HG03280 (cell line): ENCODE results near the gene SART3.
A peak's percentile ranks its signal among the peaks of the same experiment; 100 is the strongest.

ENCODE experiments used
- ATAC-seq: cut with Tn5 transposase; IDR thresholded peaks from one replicate; pipeline ENCODE4 v1.9.1; 2021; ENCODE audit warnings: mild to moderate bottlenecking, moderate library complexity; ENCODE audit not compliant: unreplicated experiment

The SART3 gene

DNA sequence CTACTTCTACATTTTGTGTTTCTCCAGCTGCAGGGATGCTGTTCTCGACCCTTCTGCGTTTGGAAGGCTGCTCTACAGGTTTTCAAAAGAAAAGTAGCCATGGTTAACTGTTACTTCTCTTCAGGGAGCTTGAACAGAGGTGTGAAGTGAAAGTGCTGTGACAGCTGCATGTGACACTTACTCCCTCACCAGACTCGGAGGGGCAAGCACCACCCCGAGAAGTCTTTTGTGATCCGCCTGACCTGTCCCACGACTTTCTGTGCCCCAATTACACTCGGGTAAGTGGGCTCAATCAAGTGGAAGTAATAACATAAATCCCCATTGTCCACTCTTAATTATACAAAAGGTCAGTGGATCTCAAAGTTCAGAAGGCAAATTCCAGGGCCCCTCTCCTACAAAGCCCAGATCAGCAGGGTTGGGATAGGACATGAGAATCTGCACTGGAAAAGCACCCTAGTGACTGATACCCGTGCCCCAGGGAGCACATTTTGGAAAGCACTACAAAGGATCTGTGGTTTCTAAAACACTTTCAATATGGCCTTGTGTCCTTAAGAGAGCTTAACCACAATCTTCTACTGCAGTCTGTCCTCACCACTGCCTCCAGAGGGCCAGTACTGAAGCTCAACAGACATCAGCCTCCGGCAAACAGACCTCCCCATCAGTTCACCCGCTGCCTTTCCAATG, 34.3 kb downstream of the SART3 start:
- ATAC-seq, result no peak

- no peak for ATAC-seq
Measured at GRCh38 chr12:108525681-108526080, 35.3 kb downstream of the SART3 start.

DNA sequence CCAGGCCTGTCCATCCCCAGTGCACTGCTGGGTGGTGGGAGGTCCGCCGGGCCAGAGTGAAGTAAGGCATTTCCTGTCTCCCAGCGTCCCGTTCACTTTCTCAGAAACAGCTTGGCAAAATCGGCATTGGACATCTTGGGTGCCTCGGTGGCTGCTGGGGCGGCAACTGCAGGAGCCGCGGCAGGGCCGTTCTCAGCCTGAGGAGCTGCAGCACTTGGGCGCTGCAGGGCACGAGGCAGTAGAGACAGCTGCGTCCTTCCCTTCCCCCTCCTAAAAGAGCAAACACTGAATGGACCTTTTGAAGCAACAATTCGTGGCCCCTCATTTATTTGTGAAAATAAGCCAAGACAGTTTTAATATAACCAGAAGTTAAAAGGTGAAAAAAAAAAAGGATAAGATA, 37.6 kb downstream of the SART3 start:
- ATAC-seq, result no peak

DNA sequence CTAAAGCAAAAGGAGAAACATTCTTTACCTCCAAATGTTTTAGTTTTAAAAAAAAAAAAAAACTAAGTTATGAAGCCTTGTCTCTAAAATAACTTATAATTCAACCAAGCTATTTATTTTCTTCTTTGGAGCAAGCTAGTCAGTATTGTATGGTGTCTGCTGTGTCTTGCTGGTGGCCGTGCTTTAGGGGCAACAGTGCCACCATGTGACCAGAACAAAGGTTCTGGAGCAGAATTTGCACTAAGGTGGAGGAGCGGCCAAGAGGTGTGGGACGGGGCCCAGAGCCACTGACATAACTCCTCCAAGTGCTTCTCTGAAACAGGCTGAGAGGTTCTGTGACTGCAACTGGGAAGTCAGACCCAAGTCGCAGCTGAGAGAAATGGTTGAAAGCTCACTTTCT, 41.4 kb downstream of the SART3 start:
- ATAC-seq, result no peak

DNA sequence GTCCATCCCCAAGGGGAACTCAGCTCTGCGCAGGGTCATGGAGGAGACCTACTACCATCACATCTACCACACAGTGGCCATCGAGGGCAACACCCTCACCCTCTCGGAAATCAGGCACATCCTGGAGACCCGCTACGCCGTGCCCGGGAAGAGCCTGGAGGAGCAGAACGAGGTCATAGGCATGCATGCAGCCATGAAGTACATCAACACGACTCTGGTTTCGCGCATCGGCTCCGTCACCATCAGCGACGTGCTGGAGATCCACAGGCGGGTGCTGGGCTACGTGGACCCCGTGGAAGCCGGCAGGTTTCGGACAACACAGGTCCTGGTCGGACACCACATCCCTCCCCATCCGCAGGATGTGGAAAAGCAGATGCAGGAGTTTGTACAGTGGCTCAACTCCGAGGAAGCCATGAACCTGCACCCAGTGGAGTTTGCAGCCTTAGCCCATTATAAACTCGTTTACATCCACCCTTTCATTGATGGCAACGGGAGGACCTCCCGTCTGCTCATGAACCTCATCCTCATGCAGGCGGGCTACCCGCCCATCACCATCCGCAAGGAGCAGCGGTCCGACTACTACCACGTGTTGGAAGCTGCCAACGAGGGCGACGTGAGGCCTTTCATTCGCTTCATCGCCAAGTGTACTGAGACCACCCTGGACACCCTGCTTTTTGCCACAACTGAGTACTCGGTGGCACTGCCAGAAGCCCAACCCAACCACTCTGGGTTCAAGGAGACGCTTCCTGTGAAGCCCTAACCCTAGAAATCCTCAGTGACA, 42.1 kb downstream of the SART3 start:
- no peak for ATAC-seq

GRCh38 chr12:108518101-108518715, 42.8 kb downstream of the SART3 start:
- ATAC-seq, result no peak

GRCh38 chr12:108517288-108518100, 43.5 kb downstream of the SART3 start:
- ATAC-seq, result no peak

- no peak for ATAC-seq
Measured at GRCh38 chr12:108516511-108517275, 44.3 kb downstream of the SART3 start.

DNA sequence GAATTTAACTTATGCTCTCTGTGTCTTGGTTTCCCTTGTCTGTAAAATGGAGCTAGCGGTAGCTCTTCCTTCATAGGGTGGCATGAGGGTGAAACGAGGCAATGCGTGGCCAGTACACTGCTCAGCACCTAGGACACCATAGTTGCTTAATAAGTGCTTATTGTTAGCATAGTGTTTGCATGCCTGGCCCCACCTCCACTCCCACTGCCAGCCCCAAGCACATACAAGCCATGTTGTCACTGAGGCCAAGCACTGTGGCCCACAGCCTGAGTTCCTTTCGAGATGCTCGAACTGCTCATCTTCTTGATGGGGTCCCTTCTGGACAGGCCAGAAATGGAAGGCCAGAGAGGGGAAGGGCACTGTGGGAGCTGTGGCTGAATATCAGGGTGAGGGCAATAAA, 45.1 kb downstream of the SART3 start:
- no peak for ATAC-seq

DNA sequence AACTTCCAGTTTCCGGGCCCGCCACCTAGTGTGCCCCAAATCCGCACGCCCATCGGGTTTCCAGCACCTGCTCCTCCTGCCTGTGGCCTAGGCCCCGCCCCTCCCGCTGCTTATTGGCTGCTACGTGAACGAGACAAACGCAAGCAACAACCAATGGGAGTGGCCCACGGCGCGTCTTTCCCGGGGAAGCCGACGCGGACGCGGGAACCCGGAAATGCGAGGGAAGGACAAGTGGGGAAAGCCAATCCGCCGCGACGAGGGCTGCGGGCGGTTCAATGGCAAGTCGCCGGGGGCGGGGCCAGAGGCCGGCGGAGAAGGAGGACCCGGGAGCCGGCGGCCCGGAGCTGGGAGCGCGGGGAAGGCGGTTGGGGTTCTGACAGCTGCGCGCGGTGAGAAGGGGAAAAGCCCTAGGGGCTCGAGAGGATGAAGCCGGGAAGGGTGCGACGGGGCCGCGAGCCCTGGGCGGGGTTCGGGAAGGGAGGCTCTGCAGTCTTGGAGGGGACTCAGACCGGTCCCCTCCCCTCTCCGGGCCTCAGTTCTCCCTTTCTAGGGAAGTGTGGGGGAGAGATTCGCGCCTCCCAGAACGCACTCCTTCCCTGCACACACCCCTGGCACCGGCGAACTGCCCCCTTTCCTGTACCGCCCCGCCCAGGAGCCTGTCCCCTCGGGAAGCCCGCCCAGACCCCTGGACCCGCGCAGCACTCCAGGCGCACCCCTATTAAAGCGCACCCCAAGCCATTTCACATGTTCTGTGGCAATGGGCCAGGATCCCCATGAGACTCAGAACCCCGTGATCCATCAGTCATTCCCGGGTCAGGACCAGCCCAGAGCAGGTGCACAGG, 45.8 kb downstream of the SART3 start, which contains the start of gene FICD:
TSS of gene FICD (plus strand) at position 305 of the 842 bp plus-strand sequence. CDS start 1,696 bp downstream, outside the sequence.
- peak; percentile 89 for ATAC-seq

DNA sequence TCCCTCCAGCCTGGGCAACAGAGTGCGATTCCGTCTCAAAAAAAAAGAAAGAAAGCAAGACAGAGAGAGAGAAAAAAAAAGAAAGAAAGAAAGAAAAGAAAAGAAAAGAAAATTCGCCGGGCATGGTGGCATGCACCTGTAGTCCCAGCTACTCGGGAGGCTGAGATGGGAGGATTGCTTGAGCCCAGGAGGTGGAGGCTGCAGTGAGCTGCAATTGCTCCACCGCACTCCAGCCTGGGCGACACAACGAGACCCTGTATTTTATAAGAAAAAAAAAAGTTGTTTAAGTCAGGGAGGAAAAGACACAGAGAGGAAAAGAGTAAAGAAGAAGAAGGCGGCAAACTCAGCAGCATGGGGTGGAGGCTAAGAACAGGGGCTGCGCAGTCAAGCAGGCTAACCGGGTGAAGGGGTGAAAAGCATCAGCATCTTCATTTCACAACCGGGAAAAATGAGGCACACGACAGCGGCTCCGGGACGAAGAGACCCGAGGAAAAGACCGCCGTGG, 46.5 kb downstream of the SART3 start:
- no peak for ATAC-seq

GRCh38 chr12:108511633-108512540, 49.1 kb downstream of the SART3 start:
- ATAC-seq, result no peak

- ATAC-seq, result no peak
Measured at GRCh38 chr12:108510836-108511235, 50.1 kb downstream of the SART3 start.

DNA sequence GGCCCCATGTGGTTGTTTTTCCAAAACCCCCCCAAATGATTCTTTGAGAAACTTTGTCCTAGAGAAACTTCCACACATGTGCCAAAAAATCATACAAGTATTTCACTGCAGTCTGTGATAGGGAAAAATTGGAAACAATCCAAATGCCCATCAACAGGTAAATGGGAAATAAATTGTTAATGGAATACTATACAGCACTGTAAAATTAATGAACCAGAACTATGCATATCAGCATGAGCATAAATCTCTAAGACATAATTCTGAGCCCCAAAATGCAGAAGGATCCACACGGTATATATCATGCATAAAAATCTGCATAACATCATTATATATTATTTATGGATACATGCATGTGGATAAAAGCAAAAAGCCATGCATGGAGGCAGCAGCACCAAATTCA, 51.2 kb downstream of the SART3 start:
- no peak for ATAC-seq

- no peak for ATAC-seq
Measured at GRCh38 chr12:108507971-108508642, 52.9 kb downstream of the SART3 start.

- ATAC-seq, result no peak
Measured at GRCh38 chr12:108505129-108505528, 55.8 kb downstream of the SART3 start.

DNA sequence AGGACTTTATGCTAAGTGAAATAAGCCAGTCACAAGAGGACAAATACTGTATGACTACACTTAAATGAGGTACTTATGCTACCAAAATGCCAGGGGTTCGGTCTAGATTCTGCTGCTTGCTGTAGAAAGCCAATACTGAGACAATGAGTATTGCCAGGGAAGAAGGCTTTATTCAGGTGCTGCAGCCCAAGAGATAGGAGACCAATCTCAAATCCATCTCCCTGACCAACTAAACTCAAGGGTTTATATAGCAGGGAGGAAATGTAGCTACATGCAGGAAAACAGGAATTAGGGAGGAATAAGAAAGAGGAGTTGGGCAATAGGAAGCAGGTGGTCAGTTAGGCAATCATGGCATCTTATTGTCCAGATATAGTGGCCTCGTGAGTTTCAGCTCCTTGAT, 58.1 kb downstream of the SART3 start:
- ATAC-seq, result no peak

GRCh38 chr12:108498136-108498535, 62.8 kb downstream of the SART3 start:
- ATAC-seq, result no peak
